ENCODE results near the gene FAM3C. TPM values are rescaled to one million over a fixed set of nuclear protein-coding genes. Genes with fewer than 3 reads are reported as not detected.
"Not testable (repeated sequence)": the region's sequence is repeated elsewhere in the genome, so short reads cannot be mapped to it uniquely, and the experiment has no call there.

The FAM3C gene, protein sequence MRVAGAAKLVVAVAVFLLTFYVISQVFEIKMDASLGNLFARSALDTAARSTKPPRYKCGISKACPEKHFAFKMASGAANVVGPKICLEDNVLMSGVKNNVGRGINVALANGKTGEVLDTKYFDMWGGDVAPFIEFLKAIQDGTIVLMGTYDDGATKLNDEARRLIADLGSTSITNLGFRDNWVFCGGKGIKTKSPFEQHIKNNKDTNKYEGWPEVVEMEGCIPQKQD
- polyA plus RNA-seq (ENCODE audit: insufficient read length in 10 of 10), result 100 to 1,000 TPM in 9 of 10 donors, 10 to 100 TPM in 1; 91.0 to 124 (median 110) TPM
- long read RNA-seq, donor 1, transcript FAM3C-201 (10 exons, 2,508 nt), result major isoform, 31 of 35 reads
- long read RNA-seq, donor 1, partial matches to known transcripts, result 0 of 35 reads
- long read RNA-seq, donor 1, other reads (novel, unspliced or antisense), result 0 of 35 reads
- long read RNA-seq, donor 2, transcript FAM3C-204 (2 exons, 567 nt), result minor isoform, 6 of 37 reads
- long read RNA-seq, donor 2, transcript FAM3C-201 (10 exons, 2,508 nt), result major isoform, 31 of 37 reads
- long read RNA-seq, donor 2, partial matches to known transcripts, result 0 of 37 reads
- long read RNA-seq, donor 2, other reads (novel, unspliced or antisense), result 0 of 37 reads
- long read RNA-seq, donor 3, result 0 reads
- long read RNA-seq, donor 4, transcript FAM3C-201 (10 exons, 2,508 nt), result major isoform, 32 of 33 reads
- long read RNA-seq, donor 4, partial matches to known transcripts, result 0 of 33 reads
- long read RNA-seq, donor 4, other reads (novel, unspliced or antisense), result 0 of 33 reads
- long read RNA-seq, donor 5, transcript FAM3C-201 (10 exons, 2,508 nt), result major isoform, 21 of 28 reads
- long read RNA-seq, donor 5, partial matches to known transcripts, result 6 of 28 reads
- long read RNA-seq, donor 5, other reads (novel, unspliced or antisense), result 0 of 28 reads
- long read RNA-seq, donor 6, transcript FAM3C-201 (10 exons, 2,508 nt), result major isoform, 32 of 39 reads
- long read RNA-seq, donor 6, partial matches to known transcripts, result 5 of 39 reads
- long read RNA-seq, donor 6, other reads (novel, unspliced or antisense), result 0 of 39 reads
- long read RNA-seq, donor 7, transcript FAM3C-201 (10 exons, 2,508 nt), result major isoform, 21 of 25 reads
- long read RNA-seq, donor 7, partial matches to known transcripts, result 0 of 25 reads
- long read RNA-seq, donor 7, other reads (novel, unspliced or antisense), result 0 of 25 reads
- long read RNA-seq, donor 8, transcript FAM3C-201 (10 exons, 2,508 nt), result major isoform, 32 of 36 reads
- long read RNA-seq, donor 8, partial matches to known transcripts, result 0 of 36 reads
- long read RNA-seq, donor 8, other reads (novel, unspliced or antisense), result 0 of 36 reads
- long read RNA-seq, donor 9, partial matches to known transcripts, result 0 of 4 reads
- long read RNA-seq, donor 9, other reads (novel, unspliced or antisense), result 0 of 4 reads

DNA sequence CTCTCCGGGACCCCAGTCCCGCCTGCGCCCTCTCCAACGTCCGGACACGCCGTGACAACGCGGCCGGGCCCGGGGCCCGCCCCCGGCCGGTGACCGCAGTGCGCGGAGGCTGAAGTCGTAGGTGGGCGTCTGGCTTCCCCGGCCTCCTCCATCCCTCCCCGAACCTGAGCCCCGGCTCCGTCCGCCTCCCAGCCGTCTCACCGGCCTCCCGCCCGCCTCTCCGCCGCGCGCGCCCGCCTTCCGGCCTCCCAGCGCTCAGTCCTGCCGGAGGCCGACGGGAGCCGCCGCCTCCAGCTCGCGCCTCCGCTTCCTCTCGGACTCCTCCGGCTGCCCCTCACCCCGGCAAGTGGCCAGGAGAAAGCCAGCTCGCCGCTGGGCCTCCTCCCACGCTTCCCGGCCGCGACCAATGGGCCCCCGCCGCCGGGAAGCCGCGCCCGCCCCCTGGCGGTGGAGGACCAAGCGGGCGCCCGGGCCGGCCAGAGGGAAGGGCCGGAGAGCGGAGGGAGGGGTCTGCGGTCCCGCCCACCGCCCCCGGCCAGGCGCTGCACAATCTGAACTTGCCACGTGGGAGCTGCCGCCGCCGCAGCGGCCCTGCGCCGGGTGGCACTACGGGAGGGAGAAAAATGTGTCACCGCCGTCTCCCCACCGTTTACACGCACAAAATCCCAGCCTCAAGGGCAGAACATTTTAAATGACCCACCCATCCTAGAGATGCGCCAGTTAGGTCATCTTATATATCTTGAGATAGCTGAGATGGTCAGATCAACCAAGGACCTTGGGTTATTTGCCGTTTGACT is at the start of gene FAM3C:
FAM3C (minus strand) TSS at position 348 of the 797 bp plus-strand sequence. CDS start 13,339 bp downstream, outside the sequence.
- peak; percentile 93 to 98 (median 95) for DNase-seq

DNA sequence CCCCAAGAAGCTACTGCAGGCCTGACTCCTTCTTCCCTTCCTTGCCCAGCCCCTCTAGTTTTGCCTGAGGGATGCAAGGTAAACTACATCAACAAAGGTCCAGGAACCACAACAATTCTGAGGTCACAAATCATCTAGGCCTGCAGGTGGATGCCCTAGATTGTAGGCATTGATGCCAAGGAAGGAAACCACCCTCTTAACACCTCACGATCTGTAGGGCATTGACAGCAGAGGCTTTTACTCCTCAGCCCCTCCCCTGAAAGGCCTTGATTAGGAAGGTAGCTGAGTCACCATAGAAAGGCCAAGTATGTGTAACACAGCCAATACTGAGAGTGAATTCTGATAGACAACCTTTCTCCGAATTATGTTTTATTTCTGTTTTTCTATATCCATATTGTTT is 46.7 kb upstream of the FAM3C start:
- no peak for DNase-seq

DNA sequence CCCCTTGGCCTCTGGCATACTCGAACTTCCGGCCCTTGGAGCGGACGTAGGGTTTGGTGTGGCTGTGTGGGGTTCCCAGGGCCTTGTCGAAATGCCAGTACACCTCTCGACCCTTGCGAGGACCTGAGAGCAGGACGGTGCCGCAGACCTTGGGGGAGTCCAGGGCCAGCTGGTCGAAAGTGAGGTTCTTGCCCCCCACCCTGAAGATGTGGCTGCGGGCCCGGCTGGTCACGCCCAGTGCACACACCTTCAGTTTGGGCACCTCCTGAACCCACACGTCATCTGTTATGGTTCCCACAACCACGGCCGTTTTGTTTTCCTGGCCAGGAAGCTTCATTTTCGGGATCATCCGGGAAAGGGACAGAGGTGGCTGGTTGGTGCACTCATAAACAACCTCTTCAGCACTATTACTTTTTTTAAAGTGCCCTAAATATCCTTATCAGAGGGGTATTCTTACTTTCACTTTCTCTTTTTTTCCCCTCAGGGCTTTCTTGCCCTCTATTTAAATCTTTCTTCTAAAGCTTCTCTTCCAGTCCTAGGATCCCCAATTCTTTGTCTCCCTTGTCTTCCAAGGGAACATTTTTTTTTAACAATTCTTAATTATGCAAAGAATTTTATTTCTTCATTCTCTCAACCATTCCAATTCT is 44.9 kb upstream of the FAM3C start:
- no peak for DNase-seq

DNA sequence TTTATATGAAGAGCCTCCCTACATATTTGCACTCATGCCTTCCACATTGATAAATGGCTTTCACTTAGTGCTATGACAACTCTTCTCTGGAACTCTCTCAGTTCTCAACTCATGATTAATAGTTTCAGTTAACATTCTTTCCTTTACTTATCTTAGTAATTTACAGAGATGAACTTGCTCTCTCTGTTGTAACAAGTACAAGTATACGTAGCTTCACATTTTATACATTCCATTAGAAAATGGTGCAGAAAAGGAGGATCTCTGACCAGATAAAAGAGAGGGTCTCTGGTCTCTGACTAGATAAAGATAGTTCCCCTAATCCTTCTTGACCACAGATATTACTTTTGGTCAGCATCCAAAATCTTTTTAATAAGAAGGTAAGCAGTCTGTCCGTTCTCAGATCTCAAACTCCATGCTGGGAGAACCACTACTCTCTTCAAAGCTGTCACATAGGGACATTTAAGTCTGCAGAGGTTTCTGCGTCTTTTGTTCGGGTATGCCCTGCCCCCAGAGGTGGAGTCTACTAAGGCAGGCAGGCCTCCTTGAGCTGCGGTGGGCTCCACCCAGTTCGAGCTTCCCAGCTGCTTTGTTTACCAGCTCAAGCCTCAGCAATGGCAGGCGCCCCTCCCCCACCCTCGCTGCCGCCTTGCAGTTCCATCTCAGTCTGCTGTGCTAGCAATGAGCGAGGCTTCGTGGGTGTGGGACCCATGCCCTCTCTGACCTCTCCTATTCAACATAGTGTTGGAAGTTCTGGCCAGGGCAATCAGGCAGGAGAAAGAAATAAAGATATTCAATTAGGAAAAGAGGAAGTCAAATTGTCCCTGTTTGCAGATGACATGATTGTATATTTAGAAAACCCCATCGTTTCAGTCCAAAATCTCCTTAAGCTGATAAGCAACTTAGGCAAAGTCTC is 42.2 kb upstream of the FAM3C start:
- peak in 2 of 3 donors; percentile 38 to 48 for DNase-seq

DNA sequence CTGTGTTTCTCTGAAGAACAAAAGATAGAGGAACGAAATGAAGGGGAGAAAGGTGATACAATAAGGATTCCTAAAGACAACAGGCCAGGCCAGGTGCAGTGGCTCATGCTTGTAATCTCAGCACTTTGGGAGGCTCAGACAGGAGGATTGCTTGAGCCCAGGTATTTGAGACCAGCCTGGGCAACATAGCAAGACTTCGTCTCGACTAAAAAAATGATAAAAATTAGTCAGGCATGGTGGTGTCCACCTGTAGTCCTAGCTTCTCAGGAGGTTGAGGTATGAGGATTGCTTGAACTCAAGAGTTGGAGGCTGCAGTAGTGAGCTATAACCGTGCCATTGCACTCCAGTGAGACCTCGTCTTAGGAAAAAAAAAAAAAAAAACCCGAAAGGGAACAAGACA is 41.4 kb upstream of the FAM3C start:
- no peak for DNase-seq

DNA sequence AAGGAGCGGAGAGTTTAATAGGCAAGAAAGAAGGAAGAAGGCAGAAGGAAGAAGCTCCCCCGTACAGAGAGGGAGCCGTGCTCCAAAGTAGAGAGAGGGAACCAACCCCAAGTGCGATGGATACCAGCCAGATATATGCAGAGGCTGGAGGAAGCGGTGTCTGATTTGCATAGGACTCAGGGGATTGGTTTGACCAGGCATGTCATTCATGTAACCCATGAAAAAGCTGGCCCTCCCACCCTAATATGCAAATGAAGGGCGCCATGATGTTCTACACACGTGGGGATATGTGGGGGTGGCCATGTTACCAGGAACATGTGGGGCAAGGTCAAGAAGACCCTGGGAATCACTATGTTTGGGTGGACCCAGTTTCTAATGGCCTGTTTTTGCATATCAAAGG is 40.6 kb upstream of the FAM3C start:
- DNase-seq, result no peak

DNA sequence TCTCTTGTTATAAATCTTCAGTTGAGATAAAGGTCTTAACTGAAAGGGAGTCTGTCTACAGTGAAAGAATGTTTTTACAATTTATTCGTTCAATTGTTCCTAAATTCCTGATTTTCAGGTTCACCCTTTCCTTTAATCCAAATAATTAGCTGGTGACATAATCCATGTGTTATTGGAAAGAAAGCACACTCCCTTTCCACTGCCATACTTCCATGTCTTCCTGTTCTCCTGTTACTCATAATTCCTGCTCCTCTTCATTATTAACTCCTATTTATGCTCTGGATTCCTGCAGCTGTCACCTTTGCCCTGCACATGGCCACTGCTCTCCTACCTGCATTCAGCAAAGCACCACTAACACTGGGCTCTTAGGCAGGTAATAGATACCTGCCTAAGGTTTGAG is 40.0 kb upstream of the FAM3C start:
- no peak for DNase-seq

DNA sequence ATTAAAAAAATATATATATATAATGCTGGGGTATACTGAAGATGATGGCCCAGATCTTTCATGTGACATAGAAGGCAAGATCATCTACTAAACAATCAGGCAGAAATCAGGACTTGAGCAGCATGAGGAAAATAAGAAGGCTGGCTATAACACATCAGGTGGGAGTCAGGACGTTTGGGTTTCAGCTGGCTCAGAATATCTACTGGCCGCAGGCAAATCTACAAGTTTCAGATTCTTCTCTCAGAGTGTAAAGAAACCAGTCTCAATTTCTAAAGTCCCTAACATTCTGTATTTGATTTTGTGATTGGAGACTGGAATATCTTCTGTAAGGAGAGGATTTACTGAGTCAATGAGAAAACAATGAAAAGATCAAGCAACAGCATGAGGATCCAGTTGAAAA is 37.7 kb upstream of the FAM3C start:
- DNase-seq, result no peak

DNA sequence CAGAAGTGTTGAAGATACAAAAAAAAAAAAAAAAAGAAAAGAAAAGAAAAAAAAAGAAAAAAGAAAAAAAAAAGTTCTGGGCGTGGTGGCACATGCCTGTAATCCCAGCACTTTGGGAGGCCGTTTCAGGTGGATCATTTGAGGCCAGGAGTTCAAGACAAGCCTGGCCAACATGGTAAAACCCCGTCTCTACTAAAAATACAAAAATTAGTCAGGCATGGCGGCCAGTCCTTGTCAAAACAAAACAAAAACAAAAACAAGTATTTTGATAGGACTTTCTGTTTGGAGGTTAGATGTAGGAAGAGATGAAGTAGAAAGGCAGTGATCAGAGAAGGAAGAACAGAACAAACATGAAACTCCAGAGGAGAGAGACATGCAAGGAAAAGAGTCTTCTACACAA is 36.4 kb upstream of the FAM3C start:
- DNase-seq, result not testable (repeated sequence)

DNA sequence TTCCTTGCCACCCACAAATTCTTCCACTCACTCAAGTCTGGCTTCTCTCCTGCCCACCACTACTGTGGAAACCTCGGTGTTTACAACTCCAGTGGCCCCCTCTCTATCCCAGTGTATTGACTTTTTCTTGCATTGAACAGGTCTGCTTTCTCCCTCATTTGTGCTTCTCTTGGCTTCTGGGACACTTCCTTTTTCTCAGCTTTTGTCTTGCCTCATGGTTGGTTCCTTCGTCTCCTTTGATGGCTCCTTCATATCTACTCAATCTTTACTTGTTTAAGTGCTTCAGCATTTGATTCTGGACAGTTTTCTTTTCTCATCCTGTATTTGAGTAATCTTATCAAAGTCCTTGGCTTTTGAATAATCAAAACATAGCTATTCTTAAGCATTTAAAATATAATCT is 35.9 kb upstream of the FAM3C start:
- no peak for DNase-seq

DNA sequence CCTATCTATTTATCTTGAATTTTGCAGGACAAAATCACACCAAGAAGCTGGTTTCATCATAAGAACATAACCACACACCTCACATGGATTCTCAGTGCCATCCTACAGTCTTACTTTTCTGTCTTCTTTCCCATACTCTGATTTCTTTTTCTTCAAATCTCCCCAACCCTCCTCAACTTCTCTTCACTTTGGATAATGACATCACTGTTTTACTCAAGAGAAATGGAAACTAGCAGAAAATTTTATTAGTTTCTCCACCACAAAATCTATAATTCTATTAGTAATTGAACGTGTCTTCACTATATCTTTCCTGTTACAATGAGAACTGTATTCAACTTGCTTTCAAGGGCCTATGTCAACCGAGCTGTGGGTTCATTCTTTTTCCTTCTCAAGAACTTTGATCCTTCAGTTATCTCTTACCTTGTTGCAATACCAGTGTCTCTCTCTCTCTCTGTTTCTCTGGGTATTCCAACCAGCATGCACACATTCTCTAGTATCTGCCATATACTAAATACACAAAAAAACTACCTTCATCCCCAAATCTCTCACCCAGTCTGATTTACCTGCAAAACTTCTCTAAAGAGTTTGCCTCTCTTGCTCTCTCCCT is 35.4 kb upstream of the FAM3C start:
- DNase-seq, result no peak

DNA sequence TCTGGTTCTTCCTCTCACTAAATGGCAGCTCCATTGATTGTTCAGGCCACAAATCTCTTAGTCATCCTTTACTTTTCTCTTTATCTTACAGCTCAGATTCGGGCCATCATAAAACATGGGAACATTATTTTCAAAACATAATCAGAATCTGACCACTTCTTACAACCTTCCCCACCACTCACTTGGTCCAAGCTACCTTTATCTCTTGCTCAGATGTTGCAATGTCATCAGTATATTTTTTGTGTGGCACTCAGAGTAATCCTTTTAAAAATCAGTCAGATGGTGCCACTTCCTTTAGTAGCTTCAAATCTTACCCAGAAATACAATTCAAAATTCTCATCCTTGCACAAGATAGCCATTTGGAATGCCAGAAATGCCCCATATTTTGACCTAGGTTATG is 34.5 kb upstream of the FAM3C start:
- DNase-seq, result no peak

DNA sequence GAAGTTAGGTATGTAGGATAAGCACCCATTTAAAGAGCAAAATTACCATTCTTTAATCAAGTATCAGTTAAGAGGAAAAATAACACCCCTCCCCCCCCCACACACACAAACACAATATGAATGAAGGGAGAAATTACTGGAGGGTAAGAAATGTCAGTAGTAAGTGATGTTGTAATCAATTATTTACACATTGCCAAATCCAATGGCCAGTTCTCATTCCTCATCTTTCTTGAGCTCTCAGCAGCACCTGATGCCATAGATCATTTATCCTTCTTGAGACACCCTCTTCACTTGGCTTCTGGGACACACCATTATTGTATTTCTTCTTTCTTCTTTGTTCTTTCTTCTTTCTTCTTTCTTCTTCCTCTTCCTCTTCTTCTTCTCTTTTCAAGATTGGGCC is 33.7 kb upstream of the FAM3C start:
- no peak for DNase-seq

DNA sequence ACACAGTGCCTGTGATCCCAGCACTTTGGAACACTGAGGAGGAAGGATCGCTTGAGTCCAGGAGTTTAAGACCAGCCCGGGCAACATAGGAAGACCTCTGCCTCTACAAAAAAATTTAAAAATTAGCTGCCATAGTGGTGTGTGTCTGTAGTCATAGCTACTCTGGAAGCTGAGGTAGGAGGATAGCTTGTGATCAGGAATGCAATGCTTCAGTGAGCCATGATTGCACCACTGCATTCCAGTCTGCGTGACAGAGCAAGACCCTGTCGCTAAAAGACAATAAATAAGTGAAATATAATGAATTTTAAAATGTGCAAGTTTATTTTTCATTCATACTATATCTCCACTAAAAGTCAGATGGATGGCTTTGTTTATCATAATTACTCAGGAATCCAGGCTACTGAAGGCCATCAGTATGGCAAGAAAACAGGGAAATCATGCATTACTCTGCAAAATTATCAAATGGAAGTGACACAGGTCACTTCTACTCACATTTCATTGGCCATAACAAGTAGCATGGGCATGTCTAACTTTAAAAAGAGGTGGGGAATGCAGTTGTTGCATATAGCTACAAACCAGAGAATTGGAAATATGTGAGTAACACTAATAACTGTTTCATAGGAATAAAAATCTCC is 32.9 kb upstream of the FAM3C start:
- DNase-seq, result peak in 1 of 3 donors; percentile 23

DNA sequence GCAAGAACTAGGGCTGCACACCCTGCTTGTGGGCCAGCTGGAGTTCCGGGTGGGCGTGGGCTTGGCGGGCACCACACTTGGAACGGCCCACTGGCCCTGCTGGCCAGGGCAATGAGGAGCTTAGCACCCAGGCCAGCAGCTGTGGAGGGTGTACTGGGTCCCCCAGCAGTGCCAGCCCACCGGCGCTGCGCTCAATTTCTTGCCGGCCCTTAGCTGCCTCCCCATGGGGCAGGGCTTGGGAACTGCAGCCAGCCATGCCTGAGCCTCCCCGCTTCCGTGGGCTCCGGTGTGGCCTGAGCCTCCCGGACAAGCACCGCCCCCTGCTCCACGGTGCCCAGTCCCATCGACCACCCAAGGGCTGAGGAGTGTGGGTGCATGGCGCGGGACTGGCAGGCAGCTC is 25.6 kb upstream of the FAM3C start:
- not testable (repeated sequence) for DNase-seq

DNA sequence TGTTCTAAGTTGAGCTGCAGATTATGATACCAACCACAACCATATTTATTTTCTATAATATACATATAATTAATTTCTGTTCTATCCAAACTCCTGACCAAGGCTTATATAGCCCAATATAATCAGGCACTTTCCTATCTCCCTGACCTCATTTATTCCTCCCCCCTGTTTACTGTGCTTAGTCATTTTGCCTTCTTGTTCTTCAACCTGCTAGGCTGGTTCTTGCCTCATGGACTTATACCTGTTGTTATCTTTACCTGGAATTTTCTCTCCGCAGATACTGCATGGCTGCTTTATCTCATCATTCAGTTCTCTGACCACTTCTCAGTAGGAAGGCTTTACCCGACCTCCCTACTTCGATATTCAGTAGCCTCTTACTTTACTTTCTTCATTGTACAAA is 24.9 kb upstream of the FAM3C start:
- DNase-seq, result no peak

DNA sequence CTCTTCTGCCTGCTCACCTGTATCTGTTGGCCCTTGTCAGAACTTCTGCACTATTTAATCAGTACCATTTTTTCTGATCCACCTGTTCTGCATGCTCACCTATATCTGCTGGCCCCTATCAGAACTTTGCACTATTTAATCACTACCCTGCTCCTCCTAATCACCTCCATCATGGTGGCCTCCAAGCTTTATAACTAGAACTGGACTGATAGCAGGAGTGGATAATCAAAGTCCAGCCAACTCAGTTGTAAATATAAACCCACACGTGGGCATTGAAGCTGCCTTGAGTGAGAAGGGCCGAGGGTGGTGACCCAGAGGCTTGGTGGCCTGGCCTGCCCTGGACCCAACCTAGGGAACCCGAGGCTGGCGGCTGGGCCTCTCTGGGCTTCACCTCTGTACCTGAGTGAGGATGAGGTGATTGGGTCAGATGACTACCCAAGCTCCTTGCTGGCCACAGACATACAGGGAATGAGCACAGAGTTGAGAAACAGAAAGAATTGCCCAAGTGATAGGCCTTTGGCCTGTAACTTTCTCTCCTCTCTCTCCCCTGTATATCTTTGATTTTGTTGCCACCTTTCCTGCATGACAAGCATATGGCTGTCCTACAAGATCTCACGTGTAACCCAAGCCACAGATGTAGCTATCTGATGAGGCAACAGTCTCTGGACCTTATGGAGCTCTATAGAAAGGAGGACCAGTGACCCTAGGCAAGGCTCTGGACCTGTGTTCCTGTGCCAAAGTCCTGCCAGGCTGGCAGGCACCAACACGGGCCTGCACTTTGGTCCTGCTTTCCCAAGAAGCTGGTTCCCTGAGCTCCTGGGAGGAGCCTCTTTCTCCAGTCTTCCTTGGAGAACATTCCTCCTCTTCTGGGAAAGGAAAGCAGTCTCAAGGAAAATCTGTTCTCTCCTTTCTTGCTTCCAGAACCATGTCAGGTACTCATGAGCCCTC is 23.4 kb upstream of the FAM3C start:
- DNase-seq, result no peak

All from muscle of back (tissue), 13 donors.